Right lobe of liver (tissue), 4 donors: ENCODE results near the gene PLXNA1.

Experiments used
- POLR2A ChIP-seq: fragments of 450-650 bp; IDR thresholded peaks from one replicate; pipeline ENCODE4 v1.6.1; 2017; ENCODE audit warnings: antibody characterized with exemption, mild to moderate bottlenecking
- TF ChIP-seq, protein P1 (sequence below), 4 donors: fragments of 200-600 bp in 3 of 4; fragments of 450-650 bp in 1 of 4; IDR thresholded peaks; one replicate each; pipeline versions ENCODE4 v1.5.1 to v1.8.0; 2016 to 2022; ENCODE audit warnings: antibody characterized with exemption in 4 of 4, mild to moderate bottlenecking in 2 of 4
- donor health status: DM: no; HTN: no; CAD: no.
- donor health status: DM: no; HTN: no; CAD: no.
- donor health status: DM: no; HTN: yes; CAD: no.

GRCh38 chr3:127031413-127031810 lies 48.5 kb downstream of the PLXNA1 start:
- TF ChIP-seq POLR2A: no peak
- TF ChIP-seq, protein P1, sequence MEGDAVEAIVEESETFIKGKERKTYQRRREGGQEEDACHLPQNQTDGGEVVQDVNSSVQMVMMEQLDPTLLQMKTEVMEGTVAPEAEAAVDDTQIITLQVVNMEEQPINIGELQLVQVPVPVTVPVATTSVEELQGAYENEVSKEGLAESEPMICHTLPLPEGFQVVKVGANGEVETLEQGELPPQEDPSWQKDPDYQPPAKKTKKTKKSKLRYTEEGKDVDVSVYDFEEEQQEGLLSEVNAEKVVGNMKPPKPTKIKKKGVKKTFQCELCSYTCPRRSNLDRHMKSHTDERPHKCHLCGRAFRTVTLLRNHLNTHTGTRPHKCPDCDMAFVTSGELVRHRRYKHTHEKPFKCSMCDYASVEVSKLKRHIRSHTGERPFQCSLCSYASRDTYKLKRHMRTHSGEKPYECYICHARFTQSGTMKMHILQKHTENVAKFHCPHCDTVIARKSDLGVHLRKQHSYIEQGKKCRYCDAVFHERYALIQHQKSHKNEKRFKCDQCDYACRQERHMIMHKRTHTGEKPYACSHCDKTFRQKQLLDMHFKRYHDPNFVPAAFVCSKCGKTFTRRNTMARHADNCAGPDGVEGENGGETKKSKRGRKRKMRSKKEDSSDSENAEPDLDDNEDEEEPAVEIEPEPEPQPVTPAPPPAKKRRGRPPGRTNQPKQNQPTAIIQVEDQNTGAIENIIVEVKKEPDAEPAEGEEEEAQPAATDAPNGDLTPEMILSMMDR (IDR thresholded peaks at IDR 0.05): no peak
